ENCODE results near the gene RABL6.
"Not testable (repeated sequence)": the region's sequence is repeated elsewhere in the genome, so short reads cannot be mapped to it uniquely, and the experiment has no call there.

Gene RABL6

DNA sequence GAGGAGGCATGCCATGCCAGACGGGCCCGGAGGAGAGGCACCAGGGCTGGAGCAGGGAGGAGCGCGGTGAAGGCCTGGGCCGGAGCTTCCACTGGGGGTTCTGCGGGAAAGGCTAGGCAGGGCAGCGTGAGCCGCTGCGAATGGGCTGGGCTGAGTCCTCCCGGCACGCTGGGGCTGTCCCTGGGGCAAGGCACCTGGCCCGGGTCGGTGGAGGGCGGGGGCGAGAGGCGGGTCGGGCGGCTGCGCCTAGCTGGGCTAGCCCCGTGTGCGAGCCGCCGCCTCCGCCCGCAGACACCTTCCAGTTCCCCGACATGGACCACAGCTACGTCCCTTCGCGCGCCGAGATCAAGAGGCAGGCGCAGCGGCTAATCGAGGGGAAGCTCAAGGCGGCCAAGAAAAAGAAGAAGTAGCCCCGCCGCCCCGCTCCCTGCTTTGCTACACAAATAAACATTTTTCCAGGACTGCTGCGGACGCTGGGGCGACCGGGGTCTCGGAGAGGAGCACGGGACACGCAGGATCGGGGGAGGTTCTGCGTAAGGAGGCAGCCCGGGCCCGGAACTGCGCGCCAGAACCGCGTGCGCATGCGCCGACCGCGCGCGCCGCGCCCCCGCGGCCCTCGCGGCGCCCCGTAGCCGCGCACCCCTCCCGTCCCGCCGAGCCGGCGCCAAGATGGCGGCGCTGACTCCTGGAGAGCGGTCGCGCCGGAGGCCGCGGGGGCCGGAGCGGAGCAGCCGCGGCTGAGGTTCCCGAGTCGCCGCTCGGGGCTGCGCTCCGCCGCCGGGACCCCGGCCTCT, at the start of gene RABL6:
Gene RABL6, plus strand, starts transcription at position 668 of the 794 bp plus-strand sequence. CDS start 249 bp downstream, outside the sequence.
- peak; percentile 78 for DNase-seq

DNA sequence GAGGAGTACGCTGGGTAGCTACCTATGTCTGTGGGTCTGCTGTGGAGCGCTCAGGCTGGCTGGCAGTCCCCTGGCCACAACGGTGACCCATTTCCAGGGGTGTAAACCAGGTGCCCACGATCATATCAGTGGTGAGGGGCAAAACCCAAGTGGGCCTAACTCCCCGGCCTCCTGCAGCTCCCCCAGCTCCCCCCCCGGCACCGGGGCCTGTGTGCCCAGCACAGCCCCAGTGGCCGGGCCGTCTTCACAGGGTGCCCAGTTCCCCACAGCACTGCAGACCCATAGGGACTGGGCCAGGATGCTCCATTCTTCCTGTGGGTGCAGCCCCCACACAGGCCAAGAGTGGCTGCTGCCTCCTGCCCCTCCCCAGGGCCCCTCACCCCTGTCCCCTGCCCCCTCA, 48.7 kb upstream of the RABL6 start:
- DNase-seq = no peak

GRCh38 chr9:136759436-136760325, 48.1 kb upstream of the RABL6 start:
- DNase-seq = no peak

DNA sequence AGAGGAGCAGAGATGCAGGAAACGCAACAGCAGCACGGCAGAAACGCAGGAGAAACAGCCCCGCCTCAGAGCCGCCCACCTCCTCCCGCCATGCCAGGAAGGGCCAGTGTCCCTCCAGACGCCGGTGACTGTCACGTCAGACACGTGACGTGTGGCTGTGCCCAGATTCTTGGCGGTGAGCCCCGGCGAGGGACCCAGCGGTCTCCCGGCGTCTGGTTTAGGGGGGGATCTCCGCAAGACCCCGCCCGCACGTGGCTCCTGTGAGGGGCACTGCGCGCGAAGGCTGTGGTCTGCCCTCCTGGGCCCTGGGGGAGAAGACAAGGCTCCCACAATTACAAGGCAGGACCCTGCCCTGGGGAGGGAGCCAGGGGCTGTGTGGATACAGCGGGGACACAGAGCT, 47.3 kb upstream of the RABL6 start:
- DNase-seq = no peak

DNA sequence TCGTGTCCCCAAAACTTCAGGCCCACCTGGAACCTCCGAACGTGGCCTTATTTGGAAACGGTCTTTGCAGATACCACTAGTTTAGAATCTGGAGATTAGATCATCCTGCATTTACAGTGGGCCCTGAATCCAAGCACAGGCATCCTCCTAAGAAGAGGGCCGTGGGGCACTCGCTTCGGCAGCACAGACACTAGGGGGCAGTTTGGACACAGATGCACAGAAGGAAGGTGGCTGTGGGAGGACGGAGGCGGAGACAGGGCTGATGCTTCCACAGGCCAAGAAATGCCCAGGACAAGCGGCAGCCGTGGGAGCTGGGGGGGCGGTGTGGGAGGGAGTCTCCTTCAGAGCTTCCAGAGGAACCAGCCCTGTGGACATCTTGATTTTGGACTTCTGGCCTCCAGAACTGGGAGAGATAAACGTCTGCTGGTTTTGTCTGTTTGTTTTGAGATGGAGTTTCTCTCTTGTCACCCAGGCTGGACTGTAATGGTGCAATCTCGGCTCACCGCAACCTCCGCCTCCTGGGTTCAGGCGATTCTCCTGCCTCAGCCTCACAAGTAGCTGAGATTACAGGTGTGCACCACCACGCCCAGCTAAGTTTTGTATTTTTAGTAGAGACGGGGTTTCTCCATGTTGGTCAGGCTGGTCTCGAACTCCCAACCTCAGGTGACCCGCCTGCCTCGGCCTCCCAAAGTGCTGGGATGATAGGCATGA, 46.8 kb upstream of the RABL6 start:
- peak; percentile 76 for DNase-seq

DNA sequence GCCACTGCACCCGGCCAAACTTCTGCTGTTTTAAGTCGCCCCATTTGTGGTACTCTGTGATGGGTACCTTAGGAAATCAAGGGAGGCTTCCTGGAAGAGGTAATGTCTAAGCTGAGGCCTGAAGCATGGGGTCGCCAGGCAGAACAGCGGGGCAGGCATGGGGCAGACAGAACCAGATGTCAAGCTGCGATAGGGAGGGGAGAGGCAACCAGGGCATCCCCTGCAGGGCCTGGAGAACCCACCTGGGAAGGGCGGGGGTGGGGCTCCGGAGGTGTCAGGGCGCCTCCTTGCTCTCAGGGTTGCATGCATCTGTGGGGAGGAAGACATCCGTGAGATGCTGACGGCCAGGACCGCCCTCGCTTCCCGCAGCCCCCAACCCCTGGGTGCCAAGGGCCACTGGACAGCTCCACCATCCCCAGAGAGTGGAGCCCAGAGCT, 46.2 kb upstream of the RABL6 start:
- DNase-seq = no peak

DNA sequence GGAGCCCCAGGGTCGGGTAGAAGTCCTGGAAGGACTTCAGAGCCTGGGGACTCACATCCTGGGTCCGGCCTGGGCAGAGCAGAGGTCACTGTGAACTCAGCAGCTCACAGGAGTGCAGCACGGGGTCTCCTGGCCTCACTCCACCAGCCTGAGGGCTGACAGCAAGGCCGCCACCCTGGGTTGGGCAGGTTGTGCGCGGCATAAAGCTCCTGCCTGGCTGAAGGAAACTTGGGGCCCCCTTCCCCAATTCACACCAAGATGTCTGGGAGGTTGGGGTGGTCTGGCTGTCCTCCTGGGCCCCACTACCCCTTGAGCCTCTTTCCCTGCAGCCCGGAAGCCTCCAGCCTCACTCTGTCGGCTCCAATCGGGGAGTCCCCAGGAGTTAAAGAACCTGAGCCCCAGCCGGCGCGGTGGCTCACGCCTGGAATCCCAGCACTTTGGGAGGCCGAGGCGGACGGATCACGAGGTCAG, 45.5 kb upstream of the RABL6 start:
- no peak for DNase-seq

- peak; percentile 34 for DNase-seq
These were observed 44.7 kb upstream of the RABL6 start for GRCh38 chr9:136762915-136763648.

DNA sequence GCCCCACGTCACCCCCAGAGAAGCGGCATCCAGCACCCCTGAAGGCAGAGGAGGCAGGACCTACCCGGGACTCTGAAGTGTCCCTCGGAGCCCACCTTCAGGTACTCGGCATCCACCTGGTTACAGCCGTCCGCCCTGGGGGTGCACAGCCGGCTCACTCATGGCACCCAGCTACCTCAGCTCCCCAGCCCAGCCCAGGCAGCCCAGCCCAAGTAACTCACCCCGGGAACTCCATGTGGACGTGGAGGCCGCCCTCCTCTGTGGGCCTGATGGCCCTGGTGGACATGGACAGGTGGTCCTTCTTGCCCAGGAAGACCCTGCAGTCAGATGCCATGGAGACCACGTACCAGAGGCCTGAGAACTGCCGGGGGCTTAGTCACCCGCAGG, 44.1 kb upstream of the RABL6 start:
- no peak for DNase-seq

DNA sequence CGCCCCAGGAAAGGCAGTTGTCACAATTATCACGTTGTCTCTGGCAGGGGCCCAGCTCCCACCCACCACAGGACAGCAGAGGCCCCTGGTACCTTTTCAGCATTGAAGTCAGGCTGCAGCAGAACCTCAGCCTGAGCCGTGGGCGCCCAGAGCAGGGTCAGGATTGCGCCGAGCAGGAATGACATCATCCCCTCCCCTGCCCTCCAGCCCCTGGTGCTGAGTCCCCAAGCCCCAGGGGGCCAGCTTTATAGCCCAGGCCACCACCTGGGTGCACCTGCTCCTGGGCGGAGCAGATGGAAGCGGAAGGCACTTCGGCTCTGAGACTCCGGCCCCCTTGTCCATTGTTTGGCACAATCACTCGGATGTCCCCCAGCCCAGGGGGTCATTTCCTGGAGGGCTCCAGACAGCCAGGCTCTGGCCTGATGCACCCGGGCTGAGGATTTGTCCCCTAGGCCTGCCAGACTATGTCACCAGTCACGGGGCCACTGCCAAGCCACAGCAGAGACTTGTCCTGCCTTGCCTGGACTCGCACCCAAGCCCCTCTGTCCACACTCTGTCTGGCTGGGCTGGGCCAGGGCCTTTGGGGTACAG, 43.4 kb upstream of the RABL6 start, which contains the start of gene LCN15:
Gene LCN15, minus strand, starts transcription at position 218 of the 591 bp plus-strand sequence. Its CDS starts 30 bp downstream, at position 188.
- no peak for DNase-seq

DNA sequence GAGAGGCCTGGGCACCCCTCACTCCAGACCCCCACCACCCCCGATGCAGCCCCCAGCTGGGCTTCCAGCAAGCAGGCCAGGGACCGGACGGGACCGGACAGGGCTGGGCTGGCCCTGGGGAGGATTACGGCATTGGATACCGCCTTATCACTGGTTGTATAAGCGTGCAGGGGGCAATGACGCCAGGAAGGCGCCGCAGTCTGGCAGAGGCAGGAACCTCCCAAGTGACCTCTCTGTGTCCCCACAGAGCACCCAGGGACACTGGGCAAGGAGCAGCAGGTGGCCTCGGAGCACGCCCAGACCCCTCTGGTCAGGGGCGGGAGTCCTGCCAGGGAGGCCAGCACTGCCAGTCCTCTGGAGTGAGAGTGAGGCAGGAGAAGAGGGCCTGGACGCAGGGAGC, 42.7 kb upstream of the RABL6 start:
- DNase-seq = no peak

- not testable (repeated sequence) for DNase-seq
These were observed 41.9 kb upstream of the RABL6 start for GRCh38 chr9:136765745-136766409.

DNA sequence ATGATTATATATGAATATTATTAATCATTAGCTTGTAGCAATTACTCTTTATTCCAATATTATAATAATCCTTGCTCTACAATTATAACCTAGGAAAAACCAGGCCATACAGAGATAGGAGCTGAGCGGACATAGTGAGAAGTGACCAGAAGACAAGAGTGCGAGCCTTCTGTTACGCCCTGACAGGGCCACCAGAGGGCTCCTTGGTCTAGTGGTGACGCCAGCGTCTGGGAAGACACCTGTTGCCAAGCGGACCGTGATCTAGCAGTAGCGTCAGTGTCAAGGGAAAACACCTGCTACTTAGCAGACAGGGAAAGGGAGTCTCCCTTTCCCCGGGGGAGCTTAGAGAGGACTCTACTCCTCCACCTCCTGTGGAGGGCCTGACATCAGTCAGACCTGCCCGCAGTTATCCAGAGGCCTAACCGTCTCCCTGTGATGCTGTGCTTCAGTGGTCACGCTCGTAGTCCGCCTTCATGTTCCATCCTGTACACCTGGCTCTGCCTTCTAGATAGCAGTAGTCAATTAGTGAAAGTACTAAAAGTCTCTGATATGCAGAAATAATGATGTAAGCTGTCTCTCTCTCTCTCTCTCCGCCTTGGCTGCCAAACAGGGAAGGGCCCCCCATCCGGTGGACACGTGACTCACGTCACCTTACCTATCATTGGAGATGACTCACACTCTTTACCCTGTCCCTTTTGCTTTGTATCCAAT, 41.2 kb upstream of the RABL6 start:
- DNase-seq = peak; percentile 43

- DNase-seq = no peak
These were observed 38.0 kb upstream of the RABL6 start for GRCh38 chr9:136769710-136770191.

DNA sequence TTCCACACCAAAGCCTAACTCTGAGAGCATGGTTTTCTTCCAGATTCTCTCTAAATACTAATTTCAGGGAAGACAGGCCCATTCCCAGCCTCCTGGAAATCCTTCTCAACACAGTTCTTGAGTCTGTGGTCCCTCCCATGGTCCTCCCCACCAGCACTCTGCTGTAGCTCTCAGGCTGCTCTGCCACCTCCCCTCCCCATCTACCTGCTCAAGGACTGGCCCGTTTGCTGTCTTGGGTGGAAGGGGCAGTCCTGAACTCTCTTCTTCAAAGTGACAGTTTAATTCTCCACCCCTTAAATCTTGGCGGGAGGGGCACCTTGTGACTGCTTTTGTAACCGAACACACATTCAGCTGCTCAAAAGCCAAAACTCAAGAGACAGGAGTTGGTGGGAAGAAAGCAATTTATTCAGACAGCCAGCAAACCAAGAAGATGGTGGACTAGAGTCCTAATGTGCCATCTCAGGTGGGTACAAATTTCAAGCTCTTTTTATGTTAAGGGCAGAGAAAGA, 35.8 kb upstream of the RABL6 start:
- DNase-seq = no peak

DNA sequence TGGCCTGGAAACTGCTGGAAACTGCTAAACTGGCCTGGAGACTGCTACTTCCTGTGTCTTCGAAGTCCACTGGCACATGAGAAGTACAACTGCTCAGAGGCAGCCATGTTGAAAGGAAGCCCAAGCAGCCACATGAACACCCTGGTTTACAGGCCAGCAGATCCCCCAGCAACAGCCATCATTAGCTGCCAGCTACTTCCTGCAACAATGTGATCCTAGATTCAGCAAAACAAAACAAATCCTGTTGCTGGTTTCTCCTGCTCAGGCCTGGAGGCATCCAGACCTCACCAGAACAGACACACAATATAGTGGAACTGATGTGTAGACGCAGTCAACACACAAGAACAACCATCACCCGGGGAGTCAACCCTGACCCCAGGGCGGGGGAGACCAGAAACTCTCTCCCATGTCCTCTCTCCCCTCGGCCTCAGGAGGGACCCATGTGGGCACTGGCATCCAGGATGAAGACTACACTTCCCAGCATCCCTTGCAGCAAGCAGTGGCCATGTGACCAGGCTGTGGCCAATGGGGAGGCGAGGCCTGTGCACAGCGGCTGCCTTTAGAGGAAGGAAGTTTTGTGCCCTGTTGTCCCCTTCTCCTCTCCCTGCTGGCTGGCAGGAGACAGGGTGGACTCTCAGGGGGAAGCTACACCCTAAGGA, 34.2 kb upstream of the RABL6 start:
- DNase-seq = peak; percentile 26

GRCh38 chr9:136774416-136775045, 33.2 kb upstream of the RABL6 start:
- no peak for DNase-seq

- no peak for DNase-seq
These were observed 32.6 kb upstream of the RABL6 start for GRCh38 chr9:136775191-136775590.

GRCh38 chr9:136776947-136777346, 30.8 kb upstream of the RABL6 start:
- no peak for DNase-seq
